Activated CD4-positive, CD25-positive, alpha-beta regulatory T cell (primary cell): ENCODE data around the gene KY.

Experiments used
- DNase-seq, 4 experiments: peaks; one replicate each; lab custom pipeline; 2025; lab: John Stamatoyannopoulos, UW

Gene KY

GRCh38 chr3:134650431-134651346, at the start of gene KY:
Gene KY, minus strand, starts transcription at chr3:134651022. Its CDS starts 62 bp downstream, at chr3:134650960.
- DNase-seq, result no peak

- no peak for DNase-seq
Measured at GRCh38 chr3:134699721-134700120, 48.9 kb upstream of the KY start.

- no peak for DNase-seq
Measured at GRCh38 chr3:134699141-134699711, 48.4 kb upstream of the KY start.

- no peak for DNase-seq
Measured at GRCh38 chr3:134697830-134698689, 47.2 kb upstream of the KY start.

GRCh38 chr3:134696155-134696554, 45.3 kb upstream of the KY start:
- DNase-seq, result no peak

- no peak for DNase-seq
Measured at GRCh38 chr3:134694946-134695543, 44.2 kb upstream of the KY start.

- DNase-seq, result no peak
Measured at GRCh38 chr3:134694466-134694865, 43.6 kb upstream of the KY start.

- DNase-seq, result no peak
Measured at GRCh38 chr3:134693804-134694203, 43.0 kb upstream of the KY start.

- DNase-seq, result no peak
Measured at GRCh38 chr3:134693226-134693625, 42.4 kb upstream of the KY start.

GRCh38 chr3:134690226-134690625, 39.4 kb upstream of the KY start:
- DNase-seq, result no peak

GRCh38 chr3:134687642-134688041, 36.8 kb upstream of the KY start:
- DNase-seq, result no peak

GRCh38 chr3:134685929-134686802, 35.3 kb upstream of the KY start:
- DNase-seq, result no peak

GRCh38 chr3:134682196-134682880, 31.5 kb upstream of the KY start:
- DNase-seq, result no peak

GRCh38 chr3:134681522-134681900, 30.7 kb upstream of the KY start:
- no peak for DNase-seq

- DNase-seq, result no peak
Measured at GRCh38 chr3:134680796-134681521, 30.1 kb upstream of the KY start.

- no peak for DNase-seq
Measured at GRCh38 chr3:134677987-134678308, 27.1 kb upstream of the KY start.

- no peak for DNase-seq
Measured at GRCh38 chr3:134677196-134677986, 26.6 kb upstream of the KY start.

- no peak for DNase-seq
Measured at GRCh38 chr3:134675726-134676256, 25.0 kb upstream of the KY start.

- no peak for DNase-seq
Measured at GRCh38 chr3:134672571-134672970, 21.7 kb upstream of the KY start.
